CD4-positive, alpha-beta T cell (primary cell): ENCODE results near the gene ETAA1. TPM values are rescaled to one million over a fixed set of nuclear protein-coding genes. Genes with fewer than 3 reads are reported as not detected.

Source experiments
- ATAC-seq: fragments of 200-7000 bp; cut with Tn5 transposase; one replicate; pipeline ENCODE4 v1.10.0; 2022; ENCODE audit warnings: mild to moderate bottlenecking; ENCODE audit not compliant: poor library complexity
- CTCF ChIA-PET: fragments of 350-600 bp; sonication (Branson Sonifier 250); formaldehyde crosslinking; loops from one replicate; lab custom pipeline; 2021; ENCODE audit warnings: antibody characterized with exemption, inconsistent platforms; lab: Charles Lee
- POLR2A ChIA-PET: fragments of 350-600 bp; sonication (Branson Sonifier 250); formaldehyde crosslinking; loops from one replicate; lab custom pipeline; 2021; ENCODE audit warnings: antibody characterized with exemption, inconsistent platforms; lab: Charles Lee
- DNase-seq, 14 experiments: peaks; one replicate each; pipeline ENCODE4 v3.0.0-alpha.2; 2013 to 2020; ENCODE audit warnings: mixed read lengths in 2 of 14
- H3K27ac ChIP-seq, 2 donors: one replicate each; pipeline versions ENCODE4 v1.5.1 to v1.7.0; 2013; ENCODE audit warnings: low read length in 2 of 2, low read depth in 1 of 2, mild to moderate bottlenecking in 1 of 2
- H3K27me3 ChIP-seq, 2 experiments: 1 replicate in 1 of 2; 2 replicates in 1 of 2; pipeline versions ENCODE4 v1.6.1 to v1.7.0; 2013; ENCODE audit warnings: low read length in 2 of 2, control low read depth in 1 of 2, mild to moderate bottlenecking in 1 of 2, moderate library complexity in 1 of 2; ENCODE audit not compliant: insufficient read depth in 2 of 2, control insufficient read depth in 1 of 2
- H3K36me3 ChIP-seq: one replicate; pipeline ENCODE4 v1.6.1; 2013; ENCODE audit warnings: low read length, control low read depth; ENCODE audit not compliant: insufficient read depth
- H3K4me1 ChIP-seq: one replicate; pipeline ENCODE4 v1.6.1; 2013; ENCODE audit warnings: low read length, control low read depth; ENCODE audit not compliant: insufficient read depth
- H3K4me3 ChIP-seq: one replicate; pipeline ENCODE4 v1.5.1; 2013; ENCODE audit warnings: mild to moderate bottlenecking, low read length, moderate library complexity
- H3K9me3 ChIP-seq, 2 experiments: 1 replicate in 1 of 2; 2 replicates in 1 of 2; pipeline versions ENCODE4 v1.6.1 to v1.7.0; 2013; ENCODE audit warnings: low read length in 2 of 2, mild to moderate bottlenecking in 2 of 2, control low read depth in 1 of 2, moderate library complexity in 1 of 2; ENCODE audit not compliant: control insufficient read depth in 1 of 2, insufficient read depth in 1 of 2
- H3K27ac Mint-ChIP-seq: one replicate; pipeline ENCODE4 v1.8.0; 2020; ENCODE audit warnings: mixed read lengths
- H3K27me3 Mint-ChIP-seq: one replicate; pipeline ENCODE4 v1.8.0; 2021; ENCODE audit warnings: mixed read lengths
- H3K36me3 Mint-ChIP-seq: one replicate; pipeline ENCODE4 v1.8.0; 2021; ENCODE audit warnings: low read depth, mixed read lengths
- H3K4me1 Mint-ChIP-seq: one replicate; pipeline ENCODE4 v1.8.0; 2021; ENCODE audit warnings: low read depth, mixed read lengths
- H3K4me3 Mint-ChIP-seq: one replicate; pipeline ENCODE4 v1.8.0; 2020; ENCODE audit warnings: mild to moderate bottlenecking, mixed read lengths
- H3K9me3 Mint-ChIP-seq: one replicate; pipeline ENCODE4 v1.8.0; 2020; ENCODE audit warnings: mixed read lengths
- intact Hi-C, 2 experiments: fragments of 100-400 bp; cut with DNase I in 1 of 2; cut with micrococcal nuclease in 1 of 2; formaldehyde crosslinking; loops; one replicate each; pipeline versions ENCODE4 v1.15.1 to v1.9.0; 2023 to 2025; cut with DNase I, micrococcal nuclease
- total RNA-seq, 174 experiments: library from RNA in 2 of 174; stranded (reverse) in 2 of 174; gene quantifications; one replicate each; pipeline ENCODE4 v1.2.3 and lab custom pipeline; 2021 to 2026
- TF ChIP-seq, protein P1 (sequence below): fragments of 200-600 bp; IDR thresholded peaks from one replicate; pipeline ENCODE4 v1.8.0; 2022; ENCODE audit warnings: antibody characterized with exemption, mild to moderate bottlenecking

Gene ETAA1
- total RNA-seq, 2 experiments from 2014 or later, result 9.6 to 10.4 TPM

DNA sequence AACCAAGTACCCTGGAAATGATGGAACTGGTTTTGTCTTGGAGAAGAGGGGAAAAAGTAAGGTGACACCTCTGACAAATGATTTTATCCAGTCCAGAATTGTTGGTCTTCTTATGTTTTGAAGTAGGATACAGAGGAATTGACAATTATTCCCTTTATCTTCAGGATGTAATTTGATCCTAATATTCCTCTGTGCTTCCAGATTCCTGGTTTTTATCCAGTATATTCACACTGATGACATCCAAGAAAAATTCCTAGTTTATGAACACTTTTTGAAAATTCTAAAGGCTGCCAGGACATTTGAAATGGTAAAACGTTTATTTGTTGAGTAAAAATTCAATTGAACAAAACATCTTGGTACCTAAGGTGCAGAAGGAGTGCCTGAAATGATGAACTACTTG lies 22.2 kb upstream of the ETAA1 start:
- Histone ChIP-seq H3K27me3 (no peaks in the 10 kb centered on the region), H3K4me1 (no peaks in the 10 kb centered on the region), H3K36me3 (no peaks in the 10 kb centered on the region), H3K27ac (no peak overlapping the region), H3K9me3 (peaks cover 0 to 8% of the 10 kb centered on the region in 2 experiments), H3K4me3 (no peak overlapping the region)
- Mint-ChIP-seq H3K4me1 (no peaks in the 10 kb centered on the region), H3K27me3 (peaks cover 16% of the 10 kb centered on the region), H3K36me3 (no peaks in the 10 kb centered on the region), H3K4me3 (no peak overlapping the region), H3K27ac (no peak overlapping the region), H3K9me3 (peaks cover 3% of the 10 kb centered on the region)
- POLR2A ChIA-PET, result no interaction called here
- no peak for DNase-seq
- no peak for ATAC-seq
- CTCF ChIA-PET, result no interaction called here
- TF ChIP-seq, protein P1, sequence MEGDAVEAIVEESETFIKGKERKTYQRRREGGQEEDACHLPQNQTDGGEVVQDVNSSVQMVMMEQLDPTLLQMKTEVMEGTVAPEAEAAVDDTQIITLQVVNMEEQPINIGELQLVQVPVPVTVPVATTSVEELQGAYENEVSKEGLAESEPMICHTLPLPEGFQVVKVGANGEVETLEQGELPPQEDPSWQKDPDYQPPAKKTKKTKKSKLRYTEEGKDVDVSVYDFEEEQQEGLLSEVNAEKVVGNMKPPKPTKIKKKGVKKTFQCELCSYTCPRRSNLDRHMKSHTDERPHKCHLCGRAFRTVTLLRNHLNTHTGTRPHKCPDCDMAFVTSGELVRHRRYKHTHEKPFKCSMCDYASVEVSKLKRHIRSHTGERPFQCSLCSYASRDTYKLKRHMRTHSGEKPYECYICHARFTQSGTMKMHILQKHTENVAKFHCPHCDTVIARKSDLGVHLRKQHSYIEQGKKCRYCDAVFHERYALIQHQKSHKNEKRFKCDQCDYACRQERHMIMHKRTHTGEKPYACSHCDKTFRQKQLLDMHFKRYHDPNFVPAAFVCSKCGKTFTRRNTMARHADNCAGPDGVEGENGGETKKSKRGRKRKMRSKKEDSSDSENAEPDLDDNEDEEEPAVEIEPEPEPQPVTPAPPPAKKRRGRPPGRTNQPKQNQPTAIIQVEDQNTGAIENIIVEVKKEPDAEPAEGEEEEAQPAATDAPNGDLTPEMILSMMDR, result no peak
- intact Hi-C loops, result no loop called here

- TF ChIP-seq, protein P1, result no peak
- no peak overlapping the region for H3K27ac Mint-ChIP-seq
- POLR2A ChIA-PET, result no interaction called here
- no peaks in the 10 kb centered on the region for H3K4me1 ChIP-seq
- ATAC-seq, result no peak
- no peaks in the 10 kb centered on the region for H3K36me3 Mint-ChIP-seq
- intact Hi-C loops, result no loop called here
- no peak overlapping the region for H3K4me3 Mint-ChIP-seq
- H3K9me3 Mint-ChIP-seq, result peaks cover under 1% of the 10 kb centered on the region
- H3K27ac ChIP-seq, result no peak overlapping the region
- no peaks in the 10 kb centered on the region for H3K4me1 Mint-ChIP-seq
- H3K9me3 ChIP-seq, result peaks cover 0 to 8% of the 10 kb centered on the region in 2 experiments
- no peaks in the 10 kb centered on the region for H3K36me3 ChIP-seq
- H3K27me3 ChIP-seq, result no peaks in the 10 kb centered on the region
- CTCF ChIA-PET, result no interaction called here
- peaks cover 10% of the 10 kb centered on the region for H3K27me3 Mint-ChIP-seq
- DNase-seq, result no peak
- no peak overlapping the region for H3K4me3 ChIP-seq
These were observed 18.6 kb upstream of the ETAA1 start for GRCh38 chr2:67378555-67378954.

DNA sequence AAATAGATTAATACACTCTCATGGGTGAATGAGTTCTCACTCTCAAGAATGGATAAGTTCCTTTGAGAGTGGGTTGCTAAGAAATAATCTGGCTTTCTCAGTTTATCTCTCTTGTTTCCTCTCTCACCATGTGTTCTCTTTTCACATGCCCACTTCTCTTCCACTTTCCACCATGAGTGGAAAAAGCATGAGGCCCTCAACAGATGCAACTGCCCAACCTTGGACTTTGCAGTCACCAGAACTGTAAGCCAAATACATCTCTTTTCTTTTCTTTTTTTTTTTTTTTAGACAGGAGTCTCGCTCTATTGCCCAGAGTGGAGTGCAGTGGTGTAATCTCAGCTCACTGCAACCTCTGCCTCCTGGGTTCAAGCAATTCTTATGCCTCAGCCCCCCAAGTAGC lies 18.1 kb upstream of the ETAA1 start:
- TF ChIP-seq, protein P1, result no peak
- no peaks in the 10 kb centered on the region for H3K4me1 Mint-ChIP-seq
- no peak overlapping the region for H3K27ac Mint-ChIP-seq
- intact Hi-C loops, result no loop called here
- CTCF ChIA-PET, result no interaction called here
- Histone ChIP-seq H3K9me3 (peaks cover 0 to 8% of the 10 kb centered on the region in 2 experiments), H3K4me3 (no peak overlapping the region), H3K27ac (no peak overlapping the region), H3K36me3 (no peaks in the 10 kb centered on the region), H3K27me3 (no peaks in the 10 kb centered on the region), H3K4me1 (no peaks in the 10 kb centered on the region)
- DNase-seq (no peak), ATAC-seq (no peak)
- POLR2A ChIA-PET, result no interaction called here
- no peak overlapping the region for H3K4me3 Mint-ChIP-seq
- H3K36me3 Mint-ChIP-seq, result no peaks in the 10 kb centered on the region
- no peaks in the 10 kb centered on the region for H3K9me3 Mint-ChIP-seq
- H3K27me3 Mint-ChIP-seq, result peaks cover 8% of the 10 kb centered on the region
